ENCODE data around the gene LACTB.

DNA sequence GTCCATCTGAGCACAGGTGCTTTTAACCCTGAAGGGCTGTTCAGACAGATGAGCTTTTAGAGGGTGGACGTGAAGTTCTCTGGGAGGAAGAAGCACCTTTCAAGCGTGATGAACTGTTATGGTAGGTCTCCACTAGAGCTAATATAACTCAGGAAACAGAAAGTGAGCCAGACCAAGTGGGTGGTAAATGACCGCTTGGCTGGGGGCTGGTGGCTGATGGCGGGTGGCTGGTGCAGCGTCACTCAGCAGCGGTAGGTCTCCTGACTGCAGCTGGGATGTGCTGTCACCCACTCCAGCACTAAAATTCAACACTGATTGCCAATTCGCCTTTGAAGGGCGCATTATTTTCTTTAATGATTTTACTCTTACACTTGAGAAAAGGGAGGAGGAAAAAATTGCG lies 31.2 kb upstream of the LACTB start:
- TF ChIP-seq POLR2A (IDR thresholded peaks at IDR 0.05; ENCODE audit: low read length) (no peak), GATA1 (IDR thresholded peaks at IDR 0.05; ENCODE audit: low read depth, low read length) (no peak)

Data from erythroblast (primary cell).